Panc1 (cell line): ENCODE measurements around the gene CEP63. TPM values are rescaled to one million over a fixed set of nuclear protein-coding genes. Genes with fewer than 3 reads are reported as not detected.

Experiments
- ATAC-seq: fragments of 200-7000 bp; cut with Tn5 transposase; 2 replicates; pipeline ENCODE4 v1.9.1; 2020; ENCODE audit warnings: mild to moderate bottlenecking, moderate library complexity
- BruUV-seq: library from RNA; stranded (reverse); fragments of 400-500 nt; replicated peaks from 2 replicates; lab custom pipeline; 2021; lab: Mats Ljungman, UMichigan
- CTCF ChIA-PET: fragments of 300-600 bp; sonication (Branson Sonifier 250); formaldehyde crosslinking; loops from one replicate; lab custom pipeline; 2022; ENCODE audit warnings: antibody characterized with exemption; lab: Charles Lee
- POLR2A ChIA-PET: fragments of 300-600 bp; sonication (Branson Sonifier 250); formaldehyde crosslinking; loops from one replicate; lab custom pipeline; 2022; ENCODE audit warnings: antibody characterized with exemption; lab: Charles Lee
- DNase-seq: peaks from one replicate; pipeline ENCODE4 v3.0.0-alpha.2; 2010; ENCODE audit warnings: low read depth, low spot score
- H3K27ac ChIP-seq: 2 replicates; pipeline ENCODE4 v1.5.1; 2011; ENCODE audit warnings: mild to moderate bottlenecking, low read length, inconsistent platforms
- H3K27me3 ChIP-seq: fragments of 200-500 bp; sonication (Bioruptor generic); 2 replicates; pipeline ENCODE4 v1.6.0; 2014; ENCODE audit warnings: low read length, inconsistent platforms; ENCODE audit not compliant: control insufficient read depth, insufficient read depth
- H3K36me3 ChIP-seq: fragments of 200-500 bp; sonication (Bioruptor generic); 2 replicates; pipeline ENCODE4 v1.5.1; 2014; ENCODE audit warnings: inconsistent platforms, mild to moderate bottlenecking, low read length, moderate library complexity; ENCODE audit not compliant: control insufficient read depth, insufficient read depth
- H3K4me1 ChIP-seq: 2 replicates; pipeline ENCODE4 v1.5.1; 2011; ENCODE audit warnings: inconsistent platforms, mild to moderate bottlenecking, low read length, moderate library complexity; ENCODE audit not compliant: control insufficient read depth, insufficient read depth
- H3K4me3 ChIP-seq, 2 experiments: 2 replicates each; pipeline ENCODE4 v1.5.1; 2011 to 2012; ENCODE audit warnings: low read depth in 2 of 2, low read length in 2 of 2, mild to moderate bottlenecking in 2 of 2, inconsistent platforms in 1 of 2, moderate library complexity in 1 of 2
- H3K9me3 ChIP-seq: fragments of 200-500 bp; sonication (Bioruptor generic); 2 replicates; pipeline ENCODE4 v1.5.1; 2014; ENCODE audit warnings: low read depth, mild to moderate bottlenecking, inconsistent platforms, low read length, moderate library complexity; ENCODE audit not compliant: control insufficient read depth, insufficient read depth
- CTCF ChIP-seq: fragments of 450-650 bp; IDR thresholded peaks from 2 replicates; pipeline ENCODE4 v1.5.1; 2017; ENCODE audit warnings: mild to moderate bottlenecking
- POLR2AphosphoS5 ChIP-seq: IDR thresholded peaks from 2 replicates; pipeline ENCODE4 v1.6.1; 2012; ENCODE audit warnings: mild to moderate bottlenecking, low read depth, low read length, moderate library complexity
- REST ChIP-seq, 2 experiments: IDR thresholded peaks; 2 replicates each; pipeline ENCODE4 v1.6.1; 2011 to 2012; ENCODE audit warnings: low read depth in 2 of 2, control low read depth in 1 of 2, low read length in 1 of 2, mild to moderate bottlenecking in 1 of 2, moderate library complexity in 1 of 2; ENCODE audit not compliant: insufficient read depth in 1 of 2
- SIN3A ChIP-seq: IDR thresholded peaks from 2 replicates; pipeline ENCODE4 v1.6.1; 2012; ENCODE audit warnings: low read depth, mild to moderate bottlenecking, low read length, moderate library complexity, borderline replicate concordance; ENCODE audit not compliant: insufficient read depth
- TCF7L2 ChIP-seq: IDR thresholded peaks from 2 replicates; pipeline ENCODE4 v1.6.1; 2011; ENCODE audit warnings: mild to moderate bottlenecking, low read depth, low read length, inconsistent platforms
- in situ Hi-C: cut with HindIII; loops from 2 replicates; pipeline ENCODE4 v1.10.0; 2016; ENCODE audit warnings: low sequenced_read_pairs, low pct_unique_long_range_greater_than_20kb
- intact Hi-C: fragments of 100-400 bp; cut with micrococcal nuclease; formaldehyde crosslinking; loops from one replicate; pipeline ENCODE4 v1.10.0; 2022; ENCODE audit not compliant: unreplicated experiment
- total RNA-seq: library from RNA; stranded (reverse); gene quantifications from one replicate; pipeline ENCODE4 v1.2.1, GENCODE V29; 2021; ENCODE audit not compliant: unreplicated experiment

Gene CEP63
- total RNA-seq, 1 experiment from 2014 or later, result 30.5 TPM

GRCh38 chr3:134622806-134623365 lies 137.0 kb downstream of the CEP63 start:
- CTCF ChIA-PET, result no interaction called here
- POLR2A ChIA-PET, result no interaction called here
- intact Hi-C loops, result no loop called here

GRCh38 chr3:134623615-134624245 lies 137.9 kb downstream of the CEP63 start:
- ATAC-seq (no peak), DNase-seq (no peak)
- in situ Hi-C loops (no loop called here), intact Hi-C loops (no loop called here)
- no peaks in the 10 kb centered on the region for H3K36me3 ChIP-seq
- H3K27me3 ChIP-seq, result no peaks in the 10 kb centered on the region
- no peaks in the 10 kb centered on the region; the same call in 1 of the 2 replicates for H3K4me1 ChIP-seq
- no peaks in the 10 kb centered on the region for H3K9me3 ChIP-seq
- no peak overlapping the region for H3K4me3 ChIP-seq
- BruUV-seq, result no TSS peak
- ChIA-PET POLR2A (no interaction called here), CTCF (interaction anchor here (0.5 kb wide), 1 partner anchor 8 kb away, joined by 14 read pairs; no protein-coding TSS in a partner anchor)
- no peak overlapping the region for H3K27ac ChIP-seq
- no peak for TF ChIP-seq POLR2AphosphoS5
- TF ChIP-seq SIN3A, result no peak
- no peak for TF ChIP-seq CTCF
- no peak for TF ChIP-seq REST (IDR thresholded peaks at IDR 0.05; ENCODE audit: insufficient read depth in 1 of 2, low read depth in 2 of 2, low read length in 1 of 2)
- TF ChIP-seq TCF7L2, result no peak

More at GRCh38 chr3:134622806-134623365, 137.0 kb downstream of the CEP63 start:
- H3K27ac ChIP-seq, result no peak overlapping the region
- no peak for DNase-seq
- TF ChIP-seq TCF7L2 (no peak), POLR2AphosphoS5 (no peak), SIN3A (no peak), REST (IDR thresholded peaks at IDR 0.05; ENCODE audit: insufficient read depth in 1 of 2, low read depth in 2 of 2, low read length in 1 of 2) (no peak), CTCF (no peak)
- in situ Hi-C loops, result no loop called here
- no TSS peak for BruUV-seq
- no peak for ATAC-seq
- no peaks in the 10 kb centered on the region for H3K9me3 ChIP-seq
- H3K4me3 ChIP-seq, result no peak overlapping the region
- H3K36me3 ChIP-seq, result no peaks in the 10 kb centered on the region
- H3K4me1 ChIP-seq, result no peaks in the 10 kb centered on the region; the same call in 1 of the 2 replicates
- no peaks in the 10 kb centered on the region for H3K27me3 ChIP-seq
